HG03521 (cell line): Measurements from ENCODE around the gene MSLN.
"Not testable (repeated sequence)": the region's sequence is repeated elsewhere in the genome, so short reads cannot be mapped to it uniquely, and the experiment has no call there.

ENCODE experiments used
- ATAC-seq: cut with Tn5 transposase; IDR thresholded peaks from one replicate; pipeline ENCODE4 v1.9.1; 2021; ENCODE audit warnings: mild to moderate bottlenecking, moderate library complexity; ENCODE audit not compliant: unreplicated experiment

MSLN gene

GRCh38 chr16:754121-754607, 6.4 kb upstream of the MSLN start:
- not testable (repeated sequence) for ATAC-seq

GRCh38 chr16:754656-755055, 5.9 kb upstream of the MSLN start:
- ATAC-seq, result no peak

GRCh38 chr16:756428-756827, 4.1 kb upstream of the MSLN start:
- no peak for ATAC-seq

- no peak for ATAC-seq
Measured at GRCh38 chr16:759110-759910, 1.2 kb upstream of the MSLN start.

- ATAC-seq, result no peak
Measured at GRCh38 chr16:760065-760464, 469 bp upstream of the MSLN start.

- ATAC-seq, result no peak
Measured at GRCh38 chr16:761625-762513, 1.3 kb downstream of the MSLN start.

GRCh38 chr16:762595-763268, 2.2 kb downstream of the MSLN start:
- no peak for ATAC-seq

GRCh38 chr16:763369-764183, 3.0 kb downstream of the MSLN start:
- ATAC-seq, result no peak

GRCh38 chr16:764184-764750, 3.7 kb downstream of the MSLN start:
- ATAC-seq, result no peak

GRCh38 chr16:764848-765487, 4.4 kb downstream of the MSLN start:
- no peak for ATAC-seq

- ATAC-seq, result no peak
Measured at GRCh38 chr16:765488-765865, 4.9 kb downstream of the MSLN start.

GRCh38 chr16:766008-766819, 5.7 kb downstream of the MSLN start:
- no peak for ATAC-seq

GRCh38 chr16:766820-767640, 6.5 kb downstream of the MSLN start:
- ATAC-seq, result no peak

GRCh38 chr16:767743-768235, 7.3 kb downstream of the MSLN start:
- no peak for ATAC-seq

GRCh38 chr16:768428-768827, 7.9 kb downstream of the MSLN start:
- ATAC-seq, result no peak

GRCh38 chr16:769184-769784, 8.8 kb downstream of the MSLN start:
- no peak for ATAC-seq

GRCh38 chr16:769934-770333, 9.4 kb downstream of the MSLN start:
- ATAC-seq, result no peak
